ENCODE data around the gene PRRC2B. TPM values are rescaled to one million over a fixed set of nuclear protein-coding genes. Genes with fewer than 3 reads are reported as not detected.
A peak's percentile ranks its signal among the peaks of the same experiment; 100 is the strongest.
"Not testable (repeated sequence)": the region's sequence is repeated elsewhere in the genome, so short reads cannot be mapped to it uniquely, and the experiment has no call there.

The PRRC2B gene
- total and polyA plus RNA-seq, 7 donors: 22.7 to 114 (median 63.6) TPM

- intact Hi-C loops (cut with DNase I): loop anchor here (5.0 to 10.0 kb wide), 2 partner anchors 396 to 398 kb away; partner anchors contain the start of gene RAPGEF1 (in 1 of the 2)
- Histone ChIP-seq H3K9me3 (no peaks in the 10 kb centered on the region), H3K4me1 (peaks cover 17% of the 10 kb centered on the region), H3K27ac (no peak overlapping the region), H3K4me3 (no peak overlapping the region), H3K27me3 (ENCODE audit: insufficient read depth in 3 of 3, low read length in 2 of 3) (no peaks in the 10 kb centered on the region), H3K36me3 (ENCODE audit: insufficient read depth in 1 of 2, low read depth in 1 of 2) (no peaks in the 10 kb centered on the region)
- ATAC-seq: no peak
- WGBS, 3 donors: 81 to 93% (median 89%) methylated on average over 10 of the region's 10 CpGs
- no peak for DNase-seq
- no peak for TF ChIP-seq CTCF (IDR thresholded peaks at IDR 0.05)
Observed at GRCh38 chr9:131348631-131349521, 45.0 kb upstream of the PRRC2B start.

- DNase-seq: no peak
- Histone ChIP-seq H3K4me3 (no peak overlapping the region), H3K9me3 (no peaks in the 10 kb centered on the region), H3K36me3 (ENCODE audit: insufficient read depth in 1 of 2, low read depth in 1 of 2) (no peaks in the 10 kb centered on the region), H3K27me3 (ENCODE audit: insufficient read depth in 3 of 3, low read length in 2 of 3) (no peaks in the 10 kb centered on the region), H3K27ac (no peak overlapping the region), H3K4me1 (peaks cover 17% of the 10 kb centered on the region)
- no peak for ATAC-seq
- intact Hi-C loops (cut with DNase I): loop anchor here (5.0 to 10.0 kb wide), 2 partner anchors 395 to 398 kb away; partner anchors contain the start of gene RAPGEF1 (in 1 of the 2)
- no peak for TF ChIP-seq CTCF (IDR thresholded peaks at IDR 0.05)
- WGBS, 3 donors: 54 to 68% (median 64%) methylated on average over 5 of the region's 5 CpGs
Observed at GRCh38 chr9:131349522-131349880, 44.4 kb upstream of the PRRC2B start.

- intact Hi-C loops (cut with DNase I): loop anchor here (2.0 to 10.0 kb wide), 4 partner anchors 127 to 397 kb away; partner anchors contain the start of gene RAPGEF1 (in 1 of the 2)
- peak; percentile 85 for TF ChIP-seq CTCF (IDR thresholded peaks at IDR 0.05)
- H3K36me3 ChIP-seq (ENCODE audit: insufficient read depth in 1 of 2, low read depth in 1 of 2): no peaks in the 10 kb centered on the region
- H3K4me3 ChIP-seq: peak overlapping the region; percentile 53
- 8 to 13% (median 10%) methylated on average over 23 to 27 of the region's 27 CpGs for WGBS, 3 donors
- DNase-seq (peak; percentile 89 to 94), ATAC-seq (peak; percentile 85 to 95 (median 86))
- H3K4me1 ChIP-seq: peaks cover 17% of the 10 kb centered on the region
- H3K27ac ChIP-seq: no peak overlapping the region
- H3K9me3 ChIP-seq: no peaks in the 10 kb centered on the region
- H3K27me3 ChIP-seq (ENCODE audit: insufficient read depth in 3 of 3, low read length in 2 of 3): no peaks in the 10 kb centered on the region
Observed at GRCh38 chr9:131349881-131350563, 43.9 kb upstream of the PRRC2B start.

GRCh38 chr9:131356479-131356878, 37.4 kb upstream of the PRRC2B start:
- H3K9me3 ChIP-seq; H3K27ac ChIP-seq; intact Hi-C loops (cut with DNase I); H3K4me1 ChIP-seq; H3K4me3 ChIP-seq; DNase-seq; H3K27me3 ChIP-seq (ENCODE audit: insufficient read depth in 3 of 3, low read length in 2 of 3); H3K36me3 ChIP-seq (ENCODE audit: insufficient read depth in 1 of 2, low read depth in 1 of 2); ATAC-seq: not testable (repeated sequence)
- WGBS, 3 donors: 58 to 63% (median 62%) methylated on average over 5 of the region's 6 CpGs

- Histone ChIP-seq H3K27me3 (ENCODE audit: insufficient read depth in 3 of 3, low read length in 2 of 3) (no peaks in the 10 kb centered on the region), H3K4me1 (peaks cover 6% of the 10 kb centered on the region), H3K4me3 (no peak overlapping the region), H3K27ac (no peak overlapping the region), H3K9me3 (no peaks in the 10 kb centered on the region), H3K36me3 (ENCODE audit: insufficient read depth in 1 of 2, low read depth in 1 of 2) (no peaks in the 10 kb centered on the region)
- no peak for ATAC-seq
- DNase-seq: no peak
- no peak for TF ChIP-seq CTCF (IDR thresholded peaks at IDR 0.05)
- intact Hi-C loops (cut with DNase I): no loop called here
- 84 to 85% (median 85%) methylated on average over 10 of the region's 10 CpGs for WGBS, 3 donors
Observed at GRCh38 chr9:131358556-131358955, 35.3 kb upstream of the PRRC2B start.
